HepG2 (cell line): ENCODE data around the gene VCX2. TPM values are rescaled to one million over a fixed set of nuclear protein-coding genes. Genes with fewer than 3 reads are reported as not detected.

ENCODE experiments used
- ATAC-seq: fragments of 200-7000 bp; cut with Tn5 transposase; 3 replicates; pipeline ENCODE4 v1.9.1; 2020; ENCODE audit warnings: mild to moderate bottlenecking, moderate library complexity
- BruUV-seq: library from RNA; stranded (reverse); fragments of 400-500 nt; replicated peaks from 2 replicates; lab custom pipeline; 2021; lab: Mats Ljungman, UMichigan
- CTCF ChIA-PET: fragments of 300-600 bp; formaldehyde crosslinking; extraction: SDS; loops from one replicate; lab custom pipeline; 2021; ENCODE audit warnings: low total read pairs, inconsistent platforms, low intra/inter-chr PET ratio; lab: Yijun Ruan, JAX
- POLR2A ChIA-PET: fragments of 350-600 bp; sonication (Branson Sonifier 250); formaldehyde crosslinking; loops from one replicate; lab custom pipeline; 2020; ENCODE audit warnings: antibody characterized with exemption, inconsistent platforms; lab: Yijun Ruan, JAX
- DNase-seq: peaks from one replicate; pipeline ENCODE4 v3.0.0-alpha.2; 2015; ENCODE audit warnings: low spot score
- FAIRE-seq: peaks from 3 replicates; lab custom pipeline; 2011; peaks lifted over from hg19 to GRCh38; lab: Jason Lieb, UNC
- H2AFZ ChIP-seq: one replicate; pipeline ENCODE4 v1.6.1; 2011; ENCODE audit warnings: low read length, inconsistent platforms
- H3K27ac ChIP-seq: fragments of 300-600 bp; 3 replicates; pipeline ENCODE4 v1.8.0; 2011; ENCODE audit warnings: mixed run types, mild to moderate bottlenecking, mixed read lengths, low read length, inconsistent platforms; ENCODE audit not compliant: insufficient read depth; ENCODE audit errors: extremely low read length
- H3K27me3 ChIP-seq, 2 experiments: fragments of 200-600 bp in 1 of 2; 2 replicates in 1 of 2; 3 replicates in 1 of 2; pipeline versions ENCODE4 v1.6.0 to v1.8.0; 2011; ENCODE audit warnings: low read length in 2 of 2, mild to moderate bottlenecking in 2 of 2, moderate library complexity in 2 of 2, inconsistent platforms in 1 of 2; ENCODE audit not compliant: insufficient read depth in 2 of 2, control insufficient read depth in 1 of 2
- H3K36me3 ChIP-seq, 2 experiments: fragments of 200-600 bp in 1 of 2; replicated peaks in 1 of 2; 2 replicates in 1 of 2; 3 replicates in 1 of 2; pipeline versions ENCODE4 v1.5.1 to v1.8.0; 2011; ENCODE audit warnings: low read length in 2 of 2, inconsistent platforms in 1 of 2; ENCODE audit not compliant: insufficient read depth in 2 of 2, control insufficient read depth in 1 of 2
- H3K4me1 ChIP-seq: 2 replicates; pipeline ENCODE4 v1.5.1; 2012; ENCODE audit warnings: low read length, inconsistent platforms; ENCODE audit not compliant: insufficient read depth
- H3K4me2 ChIP-seq: 2 replicates; pipeline ENCODE4 v1.6.0; 2011; ENCODE audit warnings: low read depth, low read length, inconsistent platforms
- H3K4me3 ChIP-seq, 3 experiments: fragments of 200-600 bp in 1 of 3; sonication (generic), shearing (Covaris generic) in 1 of 3; replicated peaks in 1 of 3; 2 replicates each; pipeline ENCODE4 v1.5.1; 2011 to 2016; ENCODE audit warnings: low read length in 3 of 3, inconsistent platforms in 2 of 3, low read depth in 2 of 3, mild to moderate bottlenecking in 2 of 3, control low read depth in 1 of 3, mixed read lengths in 1 of 3; ENCODE audit not compliant: insufficient read depth in 1 of 3
- H3K79me2 ChIP-seq: one replicate; pipeline ENCODE4 v1.6.1; 2011; ENCODE audit warnings: low read length, inconsistent platforms; ENCODE audit not compliant: insufficient read depth
- H3K9ac ChIP-seq: 2 replicates; pipeline ENCODE4 v1.6.0; 2011; ENCODE audit warnings: mild to moderate bottlenecking, low read depth, low read length, inconsistent platforms; ENCODE audit not compliant: insufficient read depth
- H3K9me3 ChIP-seq: 2 replicates; pipeline ENCODE4 v1.5.1; 2012; ENCODE audit warnings: mild to moderate bottlenecking, low read length
- H4K20me1 ChIP-seq: 2 replicates; pipeline ENCODE4 v1.6.0; 2011; ENCODE audit warnings: inconsistent platforms, mild to moderate bottlenecking, low read length, moderate library complexity; ENCODE audit not compliant: insufficient read depth
- CTCF ChIP-seq: sonication (generic); formaldehyde crosslinking; IDR thresholded peaks from 2 replicates; pipeline ENCODE4 v1.5.0; 2020; ENCODE audit warnings: mild to moderate bottlenecking, missing genetic modification reagents, moderate library complexity
- EZH2 ChIP-seq: conservative IDR thresholded peaks from 2 replicates; pipeline ENCODE4 v1.6.1; 2012; ENCODE audit warnings: mild to moderate bottlenecking, low read depth, low read length, moderate library complexity
- GMEB1 ChIP-seq: sonication (generic); formaldehyde crosslinking; IDR thresholded peaks from 2 replicates; pipeline ENCODE4 v1.5.1; 2020; ENCODE audit warnings: missing genetic modification reagents, mild to moderate bottlenecking, borderline replicate concordance
- IRX3 ChIP-seq: sonication (generic); formaldehyde crosslinking; IDR thresholded peaks from 2 replicates; pipeline ENCODE4 v1.8.1; 2023; ENCODE audit warnings: mild to moderate bottlenecking, low read depth, missing genetic modification reagents, borderline replicate concordance
- MED8 ChIP-seq: sonication (generic); formaldehyde crosslinking; IDR thresholded peaks from 2 replicates; pipeline ENCODE4 v1.8.1; 2023; ENCODE audit warnings: mild to moderate bottlenecking, missing genetic modification reagents; ENCODE audit not compliant: insufficient replicate concordance
- MXD4 ChIP-seq: IDR thresholded peaks from 2 replicates; pipeline ENCODE4 v1.6.1; 2016; ENCODE audit warnings: mild to moderate bottlenecking, missing biosample characterization, missing genetic modification reagents
- REPIN1 ChIP-seq: sonication (generic); formaldehyde crosslinking; IDR thresholded peaks from 2 replicates; pipeline ENCODE4 v1.8.0; 2022; ENCODE audit warnings: missing genetic modification reagents, low read depth, mild to moderate bottlenecking, borderline replicate concordance
- SETDB1 ChIP-seq: sonication (generic); formaldehyde crosslinking; IDR thresholded peaks from 2 replicates; pipeline ENCODE4 v1.5.1; 2020; ENCODE audit warnings: missing genetic modification reagents, mild to moderate bottlenecking, borderline replicate concordance
- ZNF12 ChIP-seq: sonication (generic); formaldehyde crosslinking; IDR thresholded peaks from 2 replicates; pipeline ENCODE4 v1.5.0; 2020; ENCODE audit warnings: missing genetic modification reagents
- ZNF484 ChIP-seq: sonication (generic); formaldehyde crosslinking; IDR thresholded peaks from 2 replicates; pipeline ENCODE4 v1.5.1; 2020; ENCODE audit warnings: mild to moderate bottlenecking, low read depth, missing genetic modification reagents, borderline replicate concordance
- ZNF543 ChIP-seq: sonication (generic); formaldehyde crosslinking; IDR thresholded peaks from 2 replicates; pipeline ENCODE4 v1.4.0; 2020; ENCODE audit warnings: mild to moderate bottlenecking, missing genetic modification reagents
- ZNF7 ChIP-seq: IDR thresholded peaks from 2 replicates; pipeline ENCODE4 v1.6.1; 2016; ENCODE audit warnings: missing biosample characterization, missing genetic modification reagents
- ZSCAN12 ChIP-seq: sonication (generic); formaldehyde crosslinking; IDR thresholded peaks from 2 replicates; pipeline ENCODE4 v1.9.0; 2021; ENCODE audit warnings: mild to moderate bottlenecking, missing genetic modification reagents
- ZSCAN9 ChIP-seq: IDR thresholded peaks from 2 replicates; pipeline ENCODE4 v1.6.1; 2016; ENCODE audit warnings: borderline replicate concordance
- WGBS: methylation state at CpG from one replicate; pipeline ENCODE4 v1.1.6; 2017; ENCODE audit warnings: low lambda C conversion rate; 5-methylcytosine and 5-hydroxymethylcytosine counted together
- in situ Hi-C: cut with HindIII; loops from 2 replicates; pipeline ENCODE4 v1.10.0; 2017; ENCODE audit warnings: low pct_unique_long_range_greater_than_20kb; ENCODE audit not compliant: extremely low pct_ligation_motif_present
- intact Hi-C: fragments of 100-400 bp; cut with micrococcal nuclease; formaldehyde crosslinking; loops from one replicate; pipeline ENCODE4 v1.10.0; 2022; ENCODE audit not compliant: unreplicated experiment
- polyA plus RNA-seq, 8 experiments: library from polyadenylated mRNA; depleted of rRNA in 3 of 8; stranded (reverse) in 7 of 8; unstranded in 1 of 8; fragments of >200 nt; fragmentation: Illumina TruSeq in 4 of 8; extraction: Trizol in 4 of 8; gene quantifications; 2 replicates each; pipeline versions ENCODE4 v1.2.1 to v1.2.3, GENCODE V29; 2011 to 2016; ENCODE audit warnings: low read depth in 4 of 8, missing spikeins in 1 of 8, mixed read lengths in 1 of 8; ENCODE audit not compliant: insufficient read depth in 1 of 8
- total RNA-seq, 5 experiments: library from RNA; depleted of rRNA; stranded (reverse); fragments of >200 nt; fragmentation: Illumina TruSeq; extraction: Trizol; gene quantifications; 2 replicates each; pipeline ENCODE4 v1.2.3, GENCODE V29; 2016; ENCODE audit warnings: low read depth in 1 of 5
- TF ChIP-seq, protein P1 (sequence below): sonication (generic); formaldehyde crosslinking; conservative IDR thresholded peaks from 2 replicates; pipeline ENCODE4 v1.8.1; 2023; ENCODE audit warnings: missing genetic modification reagents
- TF ChIP-seq, protein P2 (sequence below): sonication (generic); formaldehyde crosslinking; IDR thresholded peaks from 2 replicates; pipeline ENCODE4 v1.9.0; 2022; ENCODE audit warnings: low read depth, missing genetic modification reagents

VCX2 gene
- total and polyA plus RNA-seq, 2 of the 13 experiments (the other 11 are each of a cell fraction or from before 2014, with no cell fraction given): not detected

DNA sequence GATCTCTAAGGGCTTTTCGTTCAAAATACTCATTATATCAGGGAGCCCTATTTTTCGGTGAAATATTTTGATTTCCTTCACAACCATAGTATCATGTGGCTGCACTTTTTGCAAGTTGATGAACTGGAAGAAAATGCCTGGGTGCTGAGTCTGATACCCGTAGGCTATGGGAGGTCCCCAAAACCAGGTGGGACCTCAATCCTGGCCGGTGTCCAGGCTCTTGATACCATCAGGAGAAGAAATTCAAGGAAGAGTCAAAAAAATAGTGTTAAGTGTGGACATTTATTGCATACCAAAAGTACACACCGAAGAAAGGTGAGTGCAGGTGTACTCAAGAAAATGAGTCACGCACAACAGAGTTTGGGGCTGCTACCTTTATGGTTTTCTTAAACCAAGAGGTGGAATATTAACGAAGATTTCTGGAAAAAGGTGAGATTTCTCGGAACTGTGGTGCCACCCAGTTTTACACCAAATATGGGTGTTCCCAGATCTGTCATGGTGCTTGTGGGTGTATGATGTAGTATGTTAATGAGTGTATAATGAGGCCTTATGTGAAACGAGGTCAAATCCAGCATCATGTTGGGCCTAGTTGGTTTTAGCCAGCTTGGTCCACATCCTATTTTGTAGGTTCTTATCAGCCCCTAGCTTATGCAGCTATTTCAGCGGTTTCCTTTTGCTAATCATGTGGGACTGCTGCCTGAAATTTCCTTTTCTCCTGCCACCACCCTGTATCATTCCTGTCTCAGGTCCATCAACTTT lies 29.9 kb downstream of the VCX2 start:
- H2AFZ ChIP-seq: no peak overlapping the region
- H3K4me3 ChIP-seq: no peak overlapping the region
- H3K4me1 ChIP-seq: no peaks in the 10 kb centered on the region
- no peaks in the 10 kb centered on the region for H3K27me3 ChIP-seq
- H3K27ac ChIP-seq: no peak overlapping the region
- DNase-seq: no peak
- no peak overlapping the region for H3K4me2 ChIP-seq
- no peaks in the 10 kb centered on the region for H3K79me2 ChIP-seq
- POLR2A ChIA-PET: no interaction called here
- no peaks in the 10 kb centered on the region for H4K20me1 ChIP-seq
- intact Hi-C loops: no loop called here
- no TSS peak for BruUV-seq
- CTCF ChIA-PET: no interaction called here
- no peak for FAIRE-seq
- no peak for ATAC-seq
- in situ Hi-C loops: no loop called here
- 79% methylated on average over 9 of the region's 10 CpGs for WGBS
- H3K9ac ChIP-seq: no peak overlapping the region
- H3K36me3 ChIP-seq: no peaks in the 10 kb centered on the region
- H3K9me3 ChIP-seq: no peaks in the 10 kb centered on the region
- TF ChIP-seq REPIN1 (CRISPR knock-in tag): no peak
- no peak for TF ChIP-seq MXD4
- TF ChIP-seq ZNF7 (CRISPR knock-in tag): no peak
- TF ChIP-seq IRX3 (CRISPR knock-in tag): no peak
- TF ChIP-seq CTCF (CRISPR knock-in tag): no peak
- no peak for TF ChIP-seq ZNF484 (CRISPR knock-in tag)
- TF ChIP-seq, protein P1, sequence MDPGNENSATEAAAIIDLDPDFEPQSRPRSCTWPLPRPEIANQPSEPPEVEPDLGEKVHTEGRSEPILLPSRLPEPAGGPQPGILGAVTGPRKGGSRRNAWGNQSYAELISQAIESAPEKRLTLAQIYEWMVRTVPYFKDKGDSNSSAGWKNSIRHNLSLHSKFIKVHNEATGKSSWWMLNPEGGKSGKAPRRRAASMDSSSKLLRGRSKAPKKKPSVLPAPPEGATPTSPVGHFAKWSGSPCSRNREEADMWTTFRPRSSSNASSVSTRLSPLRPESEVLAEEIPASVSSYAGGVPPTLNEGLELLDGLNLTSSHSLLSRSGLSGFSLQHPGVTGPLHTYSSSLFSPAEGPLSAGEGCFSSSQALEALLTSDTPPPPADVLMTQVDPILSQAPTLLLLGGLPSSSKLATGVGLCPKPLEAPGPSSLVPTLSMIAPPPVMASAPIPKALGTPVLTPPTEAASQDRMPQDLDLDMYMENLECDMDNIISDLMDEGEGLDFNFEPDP (CRISPR knock-in tag): no peak
- TF ChIP-seq ZNF543: no peak
- TF ChIP-seq SETDB1 (CRISPR knock-in tag): no peak
- TF ChIP-seq MED8 (CRISPR knock-in tag): no peak
- no peak for TF ChIP-seq ZNF12
- no peak for TF ChIP-seq ZSCAN12 (CRISPR knock-in tag)
- no peak for TF ChIP-seq ZSCAN9 (CRISPR knock-in tag)
- no peak for TF ChIP-seq GMEB1 (CRISPR knock-in tag)
- TF ChIP-seq EZH2: no peak
- TF ChIP-seq, protein P2, sequence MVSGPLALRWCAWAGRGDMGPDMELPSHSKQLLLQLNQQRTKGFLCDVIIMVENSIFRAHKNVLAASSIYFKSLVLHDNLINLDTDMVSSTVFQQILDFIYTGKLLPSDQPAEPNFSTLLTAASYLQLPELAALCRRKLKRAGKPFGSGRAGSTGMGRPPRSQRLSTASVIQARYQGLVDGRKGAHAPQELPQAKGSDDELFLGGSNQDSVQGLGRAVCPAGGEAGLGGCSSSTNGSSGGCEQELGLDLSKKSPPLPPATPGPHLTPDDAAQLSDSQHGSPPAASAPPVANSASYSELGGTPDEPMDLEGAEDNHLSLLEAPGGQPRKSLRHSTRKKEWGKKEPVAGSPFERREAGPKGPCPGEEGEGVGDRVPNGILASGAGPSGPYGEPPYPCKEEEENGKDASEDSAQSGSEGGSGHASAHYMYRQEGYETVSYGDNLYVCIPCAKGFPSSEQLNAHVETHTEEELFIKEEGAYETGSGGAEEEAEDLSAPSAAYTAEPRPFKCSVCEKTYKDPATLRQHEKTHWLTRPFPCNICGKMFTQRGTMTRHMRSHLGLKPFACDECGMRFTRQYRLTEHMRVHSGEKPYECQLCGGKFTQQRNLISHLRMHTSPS (CRISPR knock-in tag): no peak
